IPS-NIHi7 (cell line): ENCODE data around the gene LVRN.
"Not testable (repeated sequence)": the region's sequence is repeated elsewhere in the genome, so short reads cannot be mapped to it uniquely, and the experiment has no call there.

ENCODE experiments used
- DNase-seq: peaks from one replicate; pipeline ENCODE4 v3.0.0; 2012; ENCODE audit warnings: mixed read lengths; ENCODE audit errors: extremely low spot score

The LVRN gene

DNA sequence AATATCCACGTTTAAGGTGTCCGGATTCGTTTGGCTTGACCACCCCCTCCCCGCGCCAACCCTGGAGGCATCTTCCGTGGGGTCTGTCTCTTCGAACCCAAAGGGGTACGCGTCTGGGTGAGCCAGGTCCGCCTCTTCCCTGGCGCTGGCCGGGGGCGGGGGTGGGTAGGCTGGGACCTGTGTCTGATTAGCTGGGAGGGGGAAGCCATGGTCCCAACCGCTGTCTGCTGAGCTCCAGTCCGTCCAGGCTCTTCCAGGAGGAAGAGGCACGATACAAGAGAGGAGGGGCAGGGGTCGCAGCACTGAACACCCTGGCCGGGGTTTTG lies at the start of gene LVRN:
TSS of gene LVRN (plus strand) at position 237 of the 326 bp plus-strand sequence. CDS start 143 bp downstream, outside the sequence.
- no peak for DNase-seq

DNA sequence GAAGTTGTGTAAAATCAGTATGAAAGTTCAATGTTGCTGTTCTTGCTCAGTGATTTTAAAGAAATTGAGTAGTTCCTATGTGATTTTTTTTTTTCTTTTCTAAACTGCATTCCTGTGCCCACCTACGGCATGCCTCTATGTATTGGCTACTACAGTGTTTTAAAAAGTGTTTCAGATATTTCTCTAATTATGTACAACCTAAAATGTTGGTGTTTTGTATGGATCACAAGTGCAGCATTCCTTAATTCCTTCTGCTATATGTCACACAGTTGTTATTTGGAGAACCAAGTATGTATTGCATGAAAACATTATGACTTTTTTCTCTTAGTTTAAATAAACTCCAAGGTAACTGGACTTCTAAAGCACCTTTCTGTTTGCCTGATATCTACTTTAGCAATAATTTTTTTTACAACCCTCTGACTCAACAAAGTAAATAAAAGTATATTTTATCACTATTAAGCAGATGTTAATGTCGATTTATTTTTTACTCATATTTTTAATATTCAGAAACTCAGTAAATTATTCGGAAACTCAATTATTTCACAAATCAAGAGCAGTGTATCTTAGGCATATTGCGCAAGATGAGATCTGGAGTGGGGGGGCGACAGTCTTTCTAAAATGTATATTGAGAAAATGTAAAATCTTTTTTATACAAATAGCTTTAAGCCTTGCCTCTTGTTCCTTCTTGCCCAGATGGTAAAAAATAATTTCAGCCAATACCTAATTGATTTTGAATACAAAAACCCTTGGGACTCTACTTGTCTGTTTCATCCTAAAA lies 48.5 kb upstream of the LVRN start:
- not testable (repeated sequence) for DNase-seq

GRCh38 chr5:115920171-115920725 lies 42.0 kb upstream of the LVRN start:
- DNase-seq = no peak

GRCh38 chr5:115928578-115929407 lies 33.5 kb upstream of the LVRN start:
- not testable (repeated sequence) for DNase-seq

DNA sequence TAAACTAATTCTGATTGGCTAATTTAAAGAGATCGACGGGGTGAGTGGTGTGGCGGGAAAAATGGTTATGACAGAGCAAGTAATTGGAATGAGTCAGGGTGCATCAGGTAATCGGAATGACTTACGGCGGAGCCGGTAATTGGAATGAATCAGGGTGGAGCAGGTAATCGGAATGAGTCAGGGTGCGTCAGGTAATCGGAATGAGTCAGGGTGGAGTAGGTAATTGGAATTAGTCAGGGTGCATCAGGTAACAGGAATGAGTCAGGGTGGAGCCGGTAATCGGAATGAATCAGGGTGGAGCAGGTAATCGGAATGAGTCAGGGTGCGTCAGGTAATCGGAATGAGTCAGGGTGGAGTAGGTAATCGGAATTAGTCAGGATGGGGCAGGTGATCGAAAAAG lies 32.1 kb upstream of the LVRN start:
- not testable (repeated sequence) for DNase-seq

- DNase-seq = no peak
Measured at GRCh38 chr5:115930630-115931337, 31.5 kb upstream of the LVRN start.

- DNase-seq = no peak
Measured at GRCh38 chr5:115932991-115933390, 29.3 kb upstream of the LVRN start.

DNA sequence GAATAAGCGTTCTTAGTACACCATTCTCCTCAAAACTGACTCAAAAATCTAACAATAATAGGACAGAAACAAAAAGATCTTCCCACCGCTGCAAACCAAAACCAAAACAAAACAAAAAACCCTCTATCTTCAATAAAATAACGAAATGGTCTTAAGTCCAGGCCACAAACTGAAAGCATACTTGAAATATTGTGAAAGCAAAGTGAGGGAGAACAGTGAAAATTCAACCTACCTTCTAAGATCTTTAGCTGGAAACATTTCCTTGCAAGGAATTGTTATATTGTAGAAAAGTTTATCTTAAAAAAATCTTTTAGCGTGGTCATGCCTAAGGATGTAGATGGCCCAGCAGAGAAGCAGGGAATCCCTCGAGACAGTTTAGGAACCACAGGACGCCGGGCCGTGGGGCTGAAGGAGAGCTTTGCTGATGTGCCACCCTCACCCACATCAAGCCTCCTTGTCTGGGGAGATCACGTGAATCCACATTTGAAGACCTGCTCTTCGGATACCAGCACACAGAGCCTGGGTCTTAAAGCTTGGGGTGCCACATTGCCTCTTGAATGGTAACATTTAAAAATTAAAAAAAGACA lies 27.8 kb upstream of the LVRN start:
- DNase-seq = no peak

GRCh38 chr5:115936031-115936430 lies 26.2 kb upstream of the LVRN start:
- no peak for DNase-seq

DNA sequence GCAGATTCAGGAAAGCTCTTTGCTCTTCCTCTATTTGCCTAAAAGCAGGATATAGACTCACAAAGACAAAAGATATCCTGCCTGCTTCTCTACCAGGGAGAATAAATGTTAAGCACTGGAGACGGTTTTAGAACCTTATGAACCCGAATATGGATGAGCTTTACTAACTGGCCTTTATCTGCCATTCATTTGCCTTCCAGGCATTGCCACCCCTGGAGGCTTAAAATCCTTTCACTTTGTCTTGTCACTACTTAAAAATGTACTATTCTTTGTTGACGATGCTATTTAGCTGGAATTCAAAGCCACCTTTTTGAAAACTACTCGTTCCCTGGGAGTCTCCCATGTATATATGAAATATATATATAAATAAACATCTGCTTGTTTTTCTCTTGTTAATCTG lies 23.2 kb upstream of the LVRN start:
- no peak for DNase-seq

DNA sequence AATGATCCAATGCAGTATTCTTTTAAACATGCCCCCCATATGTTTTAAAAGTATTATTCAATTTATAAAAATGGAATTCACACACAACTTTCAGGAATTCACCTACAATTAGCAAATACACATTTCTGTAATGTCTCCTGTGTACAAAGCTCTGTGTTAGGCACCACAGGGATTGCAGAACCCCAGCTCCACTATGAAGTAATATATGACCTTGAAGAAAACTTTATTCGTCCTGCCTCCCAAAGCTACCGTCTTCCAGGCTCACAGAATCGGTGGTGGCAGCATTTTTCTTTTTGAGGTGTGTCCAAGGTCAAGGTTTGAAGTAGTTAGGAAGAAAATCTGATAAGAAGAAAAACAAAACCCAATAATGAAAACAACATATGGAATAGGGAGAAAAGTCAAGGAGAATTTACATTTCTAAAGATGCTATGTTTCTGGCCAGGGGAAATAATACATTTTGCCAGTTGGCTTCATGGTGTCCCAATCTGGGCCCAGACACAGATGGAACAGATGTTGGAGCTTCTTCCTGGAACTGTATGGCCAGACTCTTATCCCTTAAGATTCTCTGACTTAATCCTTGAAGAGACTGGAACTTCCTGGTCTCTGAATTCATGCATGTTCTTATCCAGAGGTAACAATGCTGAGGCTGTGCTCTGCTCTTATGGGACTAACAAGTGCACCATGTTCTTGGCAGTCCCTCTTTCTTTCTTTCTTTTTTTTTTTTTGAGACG lies 22.0 kb upstream of the LVRN start:
- DNase-seq = no peak

- no peak for DNase-seq
Measured at GRCh38 chr5:115941051-115941675, 21.1 kb upstream of the LVRN start.

DNA sequence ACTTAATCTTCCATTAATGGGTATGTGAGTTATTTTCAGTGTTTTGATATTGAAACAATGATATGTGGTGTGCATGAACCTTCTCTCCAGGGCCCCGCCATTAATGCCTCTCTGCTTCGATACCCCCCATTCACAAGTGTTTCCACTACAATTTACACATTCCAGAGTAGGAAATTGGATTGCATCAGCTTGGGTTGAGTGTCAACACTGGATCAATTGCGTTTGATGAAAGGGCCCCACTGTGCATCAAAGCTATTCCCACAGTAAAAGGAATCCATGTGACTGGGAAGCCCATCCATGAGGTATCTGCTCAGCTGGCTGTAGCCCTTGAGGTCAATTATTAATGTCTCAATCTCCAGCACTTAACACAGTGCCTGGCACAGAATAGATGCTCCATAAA lies 17.8 kb upstream of the LVRN start:
- no peak for DNase-seq

DNA sequence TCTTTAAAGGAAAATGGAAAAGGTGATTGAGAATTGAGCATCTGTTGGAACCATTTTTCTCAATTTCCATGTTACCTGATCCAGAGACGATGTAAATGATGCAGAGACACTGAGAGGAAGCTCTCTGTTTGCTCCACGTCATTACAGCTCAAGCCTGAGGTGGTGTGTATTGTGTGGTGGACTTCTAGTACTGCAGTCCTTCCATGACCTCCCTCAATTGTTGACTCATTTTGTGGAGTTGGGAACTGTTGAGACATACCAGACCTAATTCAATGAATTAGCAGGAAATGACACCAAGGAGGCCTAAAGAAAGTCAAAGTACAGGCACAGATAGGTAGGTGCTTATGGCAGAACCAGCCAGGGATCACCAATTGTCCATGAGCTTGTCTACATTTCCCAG lies 15.6 kb upstream of the LVRN start:
- DNase-seq = no peak

DNA sequence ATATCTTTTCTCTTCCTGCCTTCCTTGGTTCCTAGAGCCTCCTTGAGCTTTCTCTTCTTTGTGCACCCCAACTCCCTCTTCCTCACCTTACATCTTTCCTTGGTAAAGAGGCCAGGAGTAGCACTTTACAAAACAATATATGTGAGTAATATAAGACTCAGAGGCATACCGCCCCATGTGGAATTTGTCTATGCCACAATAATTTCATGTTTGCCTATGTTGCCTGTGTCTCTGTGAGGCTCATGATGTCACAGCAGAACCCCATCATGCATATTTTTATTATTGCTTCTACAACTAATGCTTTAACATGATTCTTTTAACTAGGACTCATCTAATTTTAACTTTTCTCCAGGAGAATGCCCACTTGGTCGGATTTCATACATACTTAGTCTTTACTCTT lies 15.0 kb upstream of the LVRN start:
- no peak for DNase-seq

- no peak for DNase-seq
Measured at GRCh38 chr5:115948091-115948534, 14.2 kb upstream of the LVRN start.

DNA sequence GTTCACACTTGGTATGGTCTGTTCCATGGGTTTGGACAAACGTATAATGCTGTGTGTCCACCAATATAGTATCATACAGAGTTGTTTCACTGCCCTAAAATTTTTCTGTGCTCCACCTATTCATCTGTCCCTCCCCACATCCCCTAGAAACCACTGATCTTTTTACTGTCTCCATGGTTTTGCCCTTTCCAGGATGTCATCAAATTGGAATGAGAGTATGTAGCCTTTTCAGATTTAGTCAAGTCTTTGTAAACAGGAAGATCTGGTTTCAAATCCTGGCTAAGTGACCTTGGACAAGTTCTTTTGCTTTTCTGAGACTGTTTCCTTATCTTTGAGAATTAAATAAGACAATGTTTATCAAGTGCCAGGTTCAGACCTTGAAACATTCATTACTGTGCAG lies 13.2 kb upstream of the LVRN start:
- DNase-seq = no peak

DNA sequence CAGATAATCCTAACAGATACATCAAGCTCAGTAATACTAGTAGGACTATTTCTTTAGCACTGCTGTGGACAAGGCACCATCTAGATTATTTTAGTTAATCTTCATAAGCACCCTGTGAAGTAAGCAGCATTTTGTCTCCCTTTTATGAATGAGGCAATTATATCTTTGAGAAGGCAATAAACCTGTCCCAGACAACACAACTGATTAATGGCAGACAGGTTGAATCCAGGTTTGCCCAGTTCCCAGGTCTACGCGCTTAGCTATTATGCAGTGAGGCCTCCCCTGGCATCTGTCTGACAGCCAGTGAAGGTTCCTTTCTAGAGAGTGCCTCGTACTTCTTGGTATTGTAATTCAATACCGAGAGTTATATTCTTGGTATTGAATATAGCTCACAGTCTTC lies 9.7 kb upstream of the LVRN start:
- DNase-seq = no peak

- DNase-seq = no peak
Measured at GRCh38 chr5:115954144-115954543, 8.1 kb upstream of the LVRN start.

DNA sequence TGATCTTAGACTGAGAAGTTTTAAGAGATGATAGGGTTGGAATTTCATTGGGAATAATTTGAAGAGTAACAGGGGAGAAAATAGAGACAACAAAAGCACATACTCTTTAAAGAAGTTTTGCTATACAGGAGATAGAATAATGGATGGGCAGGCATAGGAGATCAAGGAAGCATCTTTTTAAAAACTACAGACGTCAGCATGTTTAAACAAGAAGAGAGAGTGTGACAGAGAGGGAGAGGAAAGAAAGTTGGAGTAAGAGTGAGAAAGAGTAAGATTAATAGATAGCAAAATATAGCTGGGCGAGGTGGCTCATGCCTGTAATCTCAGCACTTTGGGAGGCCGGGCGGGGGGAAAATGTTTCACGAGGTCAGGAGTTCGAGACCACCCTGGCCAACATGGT lies 5.3 kb upstream of the LVRN start:
- no peak for DNase-seq
